Measurements from ENCODE around the gene MRTO4. TPM values are rescaled to one million over a fixed set of nuclear protein-coding genes. Genes with fewer than 3 reads are reported as not detected.
A peak's percentile ranks its signal among the peaks of the same experiment; 100 is the strongest.

The MRTO4 gene
- total and polyA plus RNA-seq, 9 of the 15 experiments (the other 6 are each of a cell fraction or from before 2014, with no cell fraction given), result 62.0 to 173 (median 146) TPM

DNA sequence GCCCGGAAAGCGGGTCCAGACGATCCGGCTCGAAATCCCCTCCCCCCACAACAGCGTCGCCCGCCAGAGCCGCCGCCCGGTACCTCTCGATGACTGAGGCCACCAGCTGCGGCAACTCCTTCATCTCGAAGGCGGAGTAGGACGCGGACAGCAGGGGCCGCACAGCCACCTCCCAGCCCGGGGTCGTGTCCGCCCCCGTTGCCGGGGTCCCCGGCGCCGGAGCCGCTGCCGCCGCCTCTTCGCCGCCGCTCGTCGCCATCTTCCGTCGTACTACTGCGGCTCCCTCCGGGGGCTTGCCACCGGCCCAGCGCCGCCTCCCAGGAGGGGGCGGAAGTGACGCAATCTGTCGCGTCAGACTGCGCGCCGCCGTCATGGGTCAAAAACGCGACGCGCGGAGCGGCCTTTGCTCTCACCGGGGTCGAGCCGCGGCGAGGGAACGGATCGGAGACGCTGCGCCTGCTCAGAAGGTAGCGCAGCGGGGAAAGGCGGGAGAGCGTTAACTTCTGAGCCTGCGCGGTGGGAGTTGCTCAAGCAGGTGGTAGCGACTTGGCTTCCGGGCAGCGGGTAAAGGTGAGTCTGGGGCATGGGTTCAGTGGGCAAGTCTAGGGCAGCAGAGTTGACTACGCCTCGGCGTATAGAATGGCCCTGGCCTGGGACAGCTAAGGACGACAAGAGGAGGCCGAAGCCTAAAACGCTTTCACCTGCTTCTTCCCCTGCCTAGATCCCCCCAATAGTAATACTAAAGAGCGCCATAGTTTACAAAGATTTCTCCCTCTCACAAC is 41.4 kb upstream of the MRTO4 start, which contains the start of gene UBR4 (continued):
- TF ChIP-seq, protein P1, sequence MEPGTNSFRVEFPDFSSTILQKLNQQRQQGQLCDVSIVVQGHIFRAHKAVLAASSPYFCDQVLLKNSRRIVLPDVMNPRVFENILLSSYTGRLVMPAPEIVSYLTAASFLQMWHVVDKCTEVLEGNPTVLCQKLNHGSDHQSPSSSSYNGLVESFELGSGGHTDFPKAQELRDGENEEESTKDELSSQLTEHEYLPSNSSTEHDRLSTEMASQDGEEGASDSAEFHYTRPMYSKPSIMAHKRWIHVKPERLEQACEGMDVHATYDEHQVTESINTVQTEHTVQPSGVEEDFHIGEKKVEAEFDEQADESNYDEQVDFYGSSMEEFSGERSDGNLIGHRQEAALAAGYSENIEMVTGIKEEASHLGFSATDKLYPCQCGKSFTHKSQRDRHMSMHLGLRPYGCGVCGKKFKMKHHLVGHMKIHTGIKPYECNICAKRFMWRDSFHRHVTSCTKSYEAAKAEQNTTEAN (CRISPR knock-in tag; IDR thresholded peaks at IDR 0.05), result peak; percentile 69; the same call in 1 of the 2 replicates
- no peak for TF ChIP-seq ZNF175 (CRISPR knock-in tag; IDR thresholded peaks at IDR 0.05; ENCODE audit: low read depth)
- TF ChIP-seq, protein P2, sequence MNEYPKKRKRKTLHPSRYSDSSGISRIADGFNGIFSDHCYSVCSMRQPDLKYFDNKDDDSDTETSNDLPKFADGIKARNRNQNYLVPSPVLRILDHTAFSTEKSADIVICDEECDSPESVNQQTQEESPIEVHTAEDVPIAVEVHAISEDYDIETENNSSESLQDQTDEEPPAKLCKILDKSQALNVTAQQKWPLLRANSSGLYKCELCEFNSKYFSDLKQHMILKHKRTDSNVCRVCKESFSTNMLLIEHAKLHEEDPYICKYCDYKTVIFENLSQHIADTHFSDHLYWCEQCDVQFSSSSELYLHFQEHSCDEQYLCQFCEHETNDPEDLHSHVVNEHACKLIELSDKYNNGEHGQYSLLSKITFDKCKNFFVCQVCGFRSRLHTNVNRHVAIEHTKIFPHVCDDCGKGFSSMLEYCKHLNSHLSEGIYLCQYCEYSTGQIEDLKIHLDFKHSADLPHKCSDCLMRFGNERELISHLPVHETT (CRISPR knock-in tag; conservative IDR thresholded peaks at IDR 0.05 in 1 of 2, IDR thresholded peaks at IDR 0.05 in 1 of 2), result peak in 1 of 2 experiments; percentile 99; a peak in 2 of 4 replicates
- TF ChIP-seq ELF2 (CRISPR knock-in tag; IDR thresholded peaks at IDR 0.05), result peak; percentile 58
- TF ChIP-seq, protein P3, sequence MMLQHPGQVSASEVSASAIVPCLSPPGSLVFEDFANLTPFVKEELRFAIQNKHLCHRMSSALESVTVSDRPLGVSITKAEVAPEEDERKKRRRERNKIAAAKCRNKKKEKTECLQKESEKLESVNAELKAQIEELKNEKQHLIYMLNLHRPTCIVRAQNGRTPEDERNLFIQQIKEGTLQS (IDR thresholded peaks at IDR 0.05), result peak; percentile 99
- TF ChIP-seq, protein P3 (CRISPR knock-in tag; conservative IDR thresholded peaks at IDR 0.05), result peak; percentile 87; the same call in 1 of the 2 replicates
- TF ChIP-seq, protein P4, sequence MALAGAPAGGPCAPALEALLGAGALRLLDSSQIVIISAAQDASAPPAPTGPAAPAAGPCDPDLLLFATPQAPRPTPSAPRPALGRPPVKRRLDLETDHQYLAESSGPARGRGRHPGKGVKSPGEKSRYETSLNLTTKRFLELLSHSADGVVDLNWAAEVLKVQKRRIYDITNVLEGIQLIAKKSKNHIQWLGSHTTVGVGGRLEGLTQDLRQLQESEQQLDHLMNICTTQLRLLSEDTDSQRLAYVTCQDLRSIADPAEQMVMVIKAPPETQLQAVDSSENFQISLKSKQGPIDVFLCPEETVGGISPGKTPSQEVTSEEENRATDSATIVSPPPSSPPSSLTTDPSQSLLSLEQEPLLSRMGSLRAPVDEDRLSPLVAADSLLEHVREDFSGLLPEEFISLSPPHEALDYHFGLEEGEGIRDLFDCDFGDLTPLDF (CRISPR knock-in tag; IDR thresholded peaks at IDR 0.05), result peak; percentile 85
- TF ChIP-seq JUNB (CRISPR knock-in tag; conservative IDR thresholded peaks at IDR 0.05), result peak; percentile 65
- TF ChIP-seq, protein P5, sequence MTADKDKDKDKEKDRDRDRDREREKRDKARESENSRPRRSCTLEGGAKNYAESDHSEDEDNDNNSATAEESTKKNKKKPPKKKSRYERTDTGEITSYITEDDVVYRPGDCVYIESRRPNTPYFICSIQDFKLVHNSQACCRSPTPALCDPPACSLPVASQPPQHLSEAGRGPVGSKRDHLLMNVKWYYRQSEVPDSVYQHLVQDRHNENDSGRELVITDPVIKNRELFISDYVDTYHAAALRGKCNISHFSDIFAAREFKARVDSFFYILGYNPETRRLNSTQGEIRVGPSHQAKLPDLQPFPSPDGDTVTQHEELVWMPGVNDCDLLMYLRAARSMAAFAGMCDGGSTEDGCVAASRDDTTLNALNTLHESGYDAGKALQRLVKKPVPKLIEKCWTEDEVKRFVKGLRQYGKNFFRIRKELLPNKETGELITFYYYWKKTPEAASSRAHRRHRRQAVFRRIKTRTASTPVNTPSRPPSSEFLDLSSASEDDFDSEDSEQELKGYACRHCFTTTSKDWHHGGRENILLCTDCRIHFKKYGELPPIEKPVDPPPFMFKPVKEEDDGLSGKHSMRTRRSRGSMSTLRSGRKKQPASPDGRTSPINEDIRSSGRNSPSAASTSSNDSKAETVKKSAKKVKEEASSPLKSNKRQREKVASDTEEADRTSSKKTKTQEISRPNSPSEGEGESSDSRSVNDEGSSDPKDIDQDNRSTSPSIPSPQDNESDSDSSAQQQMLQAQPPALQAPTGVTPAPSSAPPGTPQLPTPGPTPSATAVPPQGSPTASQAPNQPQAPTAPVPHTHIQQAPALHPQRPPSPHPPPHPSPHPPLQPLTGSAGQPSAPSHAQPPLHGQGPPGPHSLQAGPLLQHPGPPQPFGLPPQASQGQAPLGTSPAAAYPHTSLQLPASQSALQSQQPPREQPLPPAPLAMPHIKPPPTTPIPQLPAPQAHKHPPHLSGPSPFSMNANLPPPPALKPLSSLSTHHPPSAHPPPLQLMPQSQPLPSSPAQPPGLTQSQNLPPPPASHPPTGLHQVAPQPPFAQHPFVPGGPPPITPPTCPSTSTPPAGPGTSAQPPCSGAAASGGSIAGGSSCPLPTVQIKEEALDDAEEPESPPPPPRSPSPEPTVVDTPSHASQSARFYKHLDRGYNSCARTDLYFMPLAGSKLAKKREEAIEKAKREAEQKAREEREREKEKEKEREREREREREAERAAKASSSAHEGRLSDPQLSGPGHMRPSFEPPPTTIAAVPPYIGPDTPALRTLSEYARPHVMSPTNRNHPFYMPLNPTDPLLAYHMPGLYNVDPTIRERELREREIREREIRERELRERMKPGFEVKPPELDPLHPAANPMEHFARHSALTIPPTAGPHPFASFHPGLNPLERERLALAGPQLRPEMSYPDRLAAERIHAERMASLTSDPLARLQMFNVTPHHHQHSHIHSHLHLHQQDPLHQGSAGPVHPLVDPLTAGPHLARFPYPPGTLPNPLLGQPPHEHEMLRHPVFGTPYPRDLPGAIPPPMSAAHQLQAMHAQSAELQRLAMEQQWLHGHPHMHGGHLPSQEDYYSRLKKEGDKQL (CRISPR knock-in tag; IDR thresholded peaks at IDR 0.05; ENCODE audit: borderline replicate concordance), result 0 out of 2 replicates have a peak, but pooled peaks have one; percentile 21
- TF ChIP-seq MTA2 (IDR thresholded peaks at IDR 0.05; ENCODE audit: low read depth), result no peak
- TF ChIP-seq DPF2 (IDR thresholded peaks at IDR 0.05), result 0 out of 2 replicates have a peak, but pooled peaks have one; percentile 21
- TF ChIP-seq NFXL1 (CRISPR knock-in tag; IDR thresholded peaks at IDR 0.05), result no peak
- no peak for TF ChIP-seq STAT5A (IDR thresholded peaks at IDR 0.05; ENCODE audit: borderline replicate concordance, low read length)
- TF ChIP-seq HEY1 (CRISPR knock-in tag; IDR thresholded peaks at IDR 0.05; ENCODE audit: borderline replicate concordance), result no peak

Data from K562 (cell line).